Heart right ventricle (tissue), 16 donors: ENCODE results near the gene PPP1CA. TPM values are rescaled to one million over a fixed set of nuclear protein-coding genes. Genes with fewer than 3 reads are reported as not detected.

ENCODE experiments used
- ATAC-seq, 8 donors: fragments of 200-7000 bp; cut with Tn5 transposase; one replicate each; pipeline ENCODE4 v1.9.1; 2020; ENCODE audit warnings: mild to moderate bottlenecking in 8 of 8, moderate library complexity in 8 of 8, moderate number of reproducible peaks in 1 of 8
- DNase-seq, 2 donors: peaks; one replicate each; pipeline ENCODE4 v3.0.0-alpha.2; 2020
- H3K27ac ChIP-seq, 10 donors: fragments of 200-600 bp; sonication (generic) in 2 of 10; one replicate each; pipeline versions ENCODE4 v1.5.0 to v1.8.0; 2020 to 2022; ENCODE audit warnings: mild to moderate bottlenecking in 3 of 10
- H3K27me3 ChIP-seq, 7 donors: fragments of 200-600 bp; one replicate each; pipeline ENCODE4 v1.8.0; 2021 to 2022; ENCODE audit warnings: mild to moderate bottlenecking in 2 of 7
- H3K36me3 ChIP-seq, 9 donors: fragments of 200-600 bp; sonication (generic) in 1 of 9; one replicate each; pipeline versions ENCODE4 v1.5.0 to v1.8.0; 2020 to 2022; ENCODE audit warnings: mild to moderate bottlenecking in 2 of 9
- H3K4me1 ChIP-seq, 9 donors: fragments of 200-600 bp; sonication (generic) in 1 of 9; one replicate each; pipeline versions ENCODE4 v1.5.0 to v1.8.0; 2020 to 2022; ENCODE audit warnings: mild to moderate bottlenecking in 4 of 9
- H3K4me3 ChIP-seq, 10 donors: fragments of 200-600 bp; sonication (generic) in 2 of 10; one replicate each; pipeline versions ENCODE4 v1.5.0 to v1.8.0; 2020 to 2022; ENCODE audit warnings: mild to moderate bottlenecking in 7 of 10, moderate library complexity in 2 of 10
- H3K9me3 ChIP-seq, 11 donors: fragments of 200-600 bp in 10 of 11; sonication (generic) in 2 of 11; one replicate each; pipeline versions ENCODE4 v1.5.0 to v1.8.0; 2013 to 2022; ENCODE audit warnings: mild to moderate bottlenecking in 2 of 11, control low read depth in 1 of 11, moderate library complexity in 1 of 11
- WGBS, 2 donors: extraction: QIAGEN DNeasy Blood & Tissue Kit; methylation state at CpG; one replicate each; pipeline ENCODE4 v1.1.7; 2013; ENCODE audit warnings: inconsistent platforms in 1 of 2; 5-methylcytosine and 5-hydroxymethylcytosine counted together
- intact Hi-C, 10 donors: fragments of 100-400 bp; cut with DNase I; formaldehyde crosslinking; loops; one replicate each; pipeline versions ENCODE4 v1.11.1 to v1.14.2; 2022
- polyA plus RNA-seq, 2 donors: library from polyadenylated mRNA; stranded (reverse); fragments of 200-250 nt; gene quantifications; one replicate each; pipeline ENCODE4 v1.2.3, GENCODE V29; 2013
- total RNA-seq, 10 donors: library from RNA; stranded (reverse); fragmentation: NEBNext Ultra II Directional in 3 of 10; extraction: Animal tissue kit (Norgen Biotek cat#: 25700) in 3 of 10; gene quantifications; one replicate each; pipeline versions ENCODE4 v1.2.1 to v1.2.4, GENCODE V29; 2021 to 2023
- TF ChIP-seq, protein P1 (sequence below), 9 donors: fragments of 200-600 bp; sonication (generic) in 2 of 9; IDR thresholded peaks; one replicate each; pipeline versions ENCODE4 v1.5.0 to v1.8.0; 2021 to 2022; ENCODE audit warnings: antibody characterized with exemption in 9 of 9, mild to moderate bottlenecking in 5 of 9, moderate library complexity in 1 of 9
- donor health status: Arrhythmogenic right ventricular cardiomyopathy.
- donor health status: ischemic (EF 13 %, LVEDD 7.1; RV severe dilation, severe dysfunction).
- donor health status: healthy with polysubstance abuse.
- donor health status: DM: no; HTN: yes; CAD: no.
- donor health status: DM: no; HTN: no; CAD: no.
- donor health status: ischemic (EF 25% LVEDD 6.9; RV normal size, moderate dysfunction).
- donor health status: ischemic (EF 25% LVEDD 5.7; RV mildly dilated, moderate dysfunction).
- donor health status: healthy.
- donor health status: DM: yes; HTN: yes; CAD: no.
- donor health status: Ischemic cardiomyopathy.
- donor health status: ischemic (EF 35%, LVEDD 5.7; RV mildly dilated, moderate dysfunction).
- donor health status: nonischemic (EF 11% LVEDD 7.7; RV severe dilation, severe dysfunction).
- donor health status: DM: yes; HTN: yes; CAD: no.
- donor health status: PGD.
- donor health status: ischemic (EF 29% LVEDD 5.4; RV normal size, mild dysfunction).
- donor health status: nonischemic (EF 23%, LVEDD 6.1; RV moderate dilation, normal function).

Gene PPP1CA
- total and polyA plus RNA-seq, 12 donors: 80.2 to 186 (median 103) TPM

DNA sequence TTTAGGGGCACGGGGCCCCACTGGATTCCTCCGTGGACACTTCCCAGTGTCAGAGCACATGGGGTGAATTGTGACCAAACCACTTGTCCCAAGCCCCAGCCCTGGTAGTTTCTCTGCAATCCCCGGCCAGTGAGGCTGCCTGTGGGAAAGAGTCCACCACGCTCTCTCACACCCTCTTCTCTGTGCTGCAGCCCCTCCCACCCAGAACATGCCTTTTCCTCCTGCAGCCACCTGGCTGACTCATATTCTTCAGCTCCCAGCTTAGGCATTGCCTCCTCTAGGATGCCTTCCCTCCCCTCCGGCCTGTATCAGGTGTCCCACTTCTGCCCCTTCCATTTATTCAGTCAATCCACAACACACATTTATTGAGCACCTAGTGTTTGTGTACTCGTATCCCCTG lies 21.2 kb upstream of the PPP1CA start:
- H3K36me3 ChIP-seq: no peaks in the 10 kb centered on the region
- WGBS, 2 donors: 74 to 75% methylated on average over 6 of the region's 6 CpGs
- TF ChIP-seq, protein P1, sequence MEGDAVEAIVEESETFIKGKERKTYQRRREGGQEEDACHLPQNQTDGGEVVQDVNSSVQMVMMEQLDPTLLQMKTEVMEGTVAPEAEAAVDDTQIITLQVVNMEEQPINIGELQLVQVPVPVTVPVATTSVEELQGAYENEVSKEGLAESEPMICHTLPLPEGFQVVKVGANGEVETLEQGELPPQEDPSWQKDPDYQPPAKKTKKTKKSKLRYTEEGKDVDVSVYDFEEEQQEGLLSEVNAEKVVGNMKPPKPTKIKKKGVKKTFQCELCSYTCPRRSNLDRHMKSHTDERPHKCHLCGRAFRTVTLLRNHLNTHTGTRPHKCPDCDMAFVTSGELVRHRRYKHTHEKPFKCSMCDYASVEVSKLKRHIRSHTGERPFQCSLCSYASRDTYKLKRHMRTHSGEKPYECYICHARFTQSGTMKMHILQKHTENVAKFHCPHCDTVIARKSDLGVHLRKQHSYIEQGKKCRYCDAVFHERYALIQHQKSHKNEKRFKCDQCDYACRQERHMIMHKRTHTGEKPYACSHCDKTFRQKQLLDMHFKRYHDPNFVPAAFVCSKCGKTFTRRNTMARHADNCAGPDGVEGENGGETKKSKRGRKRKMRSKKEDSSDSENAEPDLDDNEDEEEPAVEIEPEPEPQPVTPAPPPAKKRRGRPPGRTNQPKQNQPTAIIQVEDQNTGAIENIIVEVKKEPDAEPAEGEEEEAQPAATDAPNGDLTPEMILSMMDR (IDR thresholded peaks at IDR 0.05): no peak
- ATAC-seq (no peak), DNase-seq (no peak)
- H3K27me3 ChIP-seq: no peaks in the 10 kb centered on the region
- H3K27ac ChIP-seq: no peak overlapping the region
- intact Hi-C loops: loop anchor here in 1 of 10 donors (10.0 kb wide), 1 partner anchor 68 kb away; the partner anchor contains the start of gene POLD4
- H3K4me3 ChIP-seq: no peak overlapping the region
- H3K4me1 ChIP-seq: peaks cover 15 to 40% (median 33%) of the 10 kb centered on the region in 9 donors
- no peaks in the 10 kb centered on the region for H3K9me3 ChIP-seq

DNA sequence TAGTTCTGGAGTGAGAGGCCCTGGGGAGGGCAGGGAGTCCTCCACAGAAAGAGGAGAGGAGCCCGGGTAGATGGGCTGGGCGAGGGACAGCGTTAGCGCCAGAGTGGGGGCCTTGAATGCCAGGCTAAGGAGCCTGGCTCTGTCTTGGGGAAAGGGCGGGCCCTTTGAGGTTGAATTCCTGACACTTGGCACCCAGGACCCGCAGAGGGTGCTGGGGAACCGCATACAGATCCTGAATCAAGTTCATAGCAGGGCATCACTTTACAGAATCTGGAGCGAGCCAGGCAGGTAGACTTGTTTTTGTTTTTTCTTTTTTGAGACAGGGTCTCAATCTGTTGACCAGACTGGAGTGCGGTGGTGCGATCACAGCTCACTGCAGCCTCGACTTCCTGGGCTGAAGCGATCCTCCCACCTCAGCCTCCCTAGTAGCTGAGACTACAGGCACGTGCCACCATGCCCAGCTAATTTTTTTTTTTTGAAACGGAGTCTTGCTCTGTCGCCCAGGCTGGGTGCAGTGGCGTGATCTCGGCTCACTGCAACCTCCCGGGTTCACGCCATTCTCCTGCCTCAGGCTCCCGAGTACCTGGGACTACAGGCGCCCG lies 19.9 kb upstream of the PPP1CA start:
- TF ChIP-seq, protein P1 (IDR thresholded peaks at IDR 0.05): no peak
- 77% methylated on average over 22 of the region's 22 CpGs for WGBS, 2 donors
- Histone ChIP-seq H3K36me3 (no peaks in the 10 kb centered on the region), H3K27me3 (no peaks in the 10 kb centered on the region), H3K4me1 (peaks cover 16 to 46% (median 37%) of the 10 kb centered on the region in 9 donors), H3K4me3 (peak overlapping the region in 9 of 10 donors; percentile 48 to 62 (median 56)), H3K27ac (peak overlapping the region in 9 of 10 donors; percentile 80 to 98 (median 93)), H3K9me3 (no peaks in the 10 kb centered on the region)
- DNase-seq: no peak
- no peak for ATAC-seq
- intact Hi-C loops: loop anchor here in 1 of 10 donors (10.0 kb wide), 1 partner anchor 67 kb away; the partner anchor contains the start of gene POLD4

DNA sequence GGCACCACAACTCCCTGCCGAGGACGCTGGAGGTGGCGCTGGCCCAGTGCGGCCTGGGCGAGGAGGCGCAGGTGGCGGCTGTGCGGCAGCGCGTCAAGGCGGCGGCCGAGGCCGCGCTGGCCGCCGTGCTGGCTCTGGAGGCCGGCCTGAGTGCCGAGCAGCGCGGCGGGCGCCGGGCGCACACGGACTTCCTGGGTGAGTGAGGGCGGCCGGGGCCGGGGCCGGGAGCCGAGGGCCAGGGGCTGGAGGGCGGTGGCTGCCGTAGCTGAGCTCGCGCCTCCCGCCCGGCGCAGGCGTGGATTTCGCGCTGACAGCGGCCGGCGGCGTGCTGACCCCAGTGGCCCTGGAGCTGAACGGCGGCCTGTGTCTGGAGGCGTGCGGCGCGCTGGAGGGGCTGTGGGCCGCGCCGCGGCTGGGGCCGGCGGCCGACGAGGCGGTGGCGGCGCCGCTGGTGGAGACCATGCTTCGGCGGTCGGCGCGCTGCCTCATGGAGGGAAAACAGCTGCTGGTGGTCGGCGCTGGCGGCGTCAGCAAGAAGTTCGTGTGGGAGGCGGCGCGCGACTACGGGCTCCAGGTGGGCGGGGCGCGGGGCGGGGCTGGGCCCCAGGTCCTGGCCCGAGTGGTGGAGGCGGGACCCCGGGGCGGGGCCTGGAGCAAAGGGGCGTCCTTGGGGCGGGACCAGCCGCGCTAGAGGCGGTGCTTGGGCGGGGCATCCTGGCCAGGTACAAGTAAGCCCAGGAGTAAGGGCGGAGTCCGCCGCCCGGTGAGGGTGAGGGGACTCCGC lies 19.2 kb upstream of the PPP1CA start:
- 1% methylated on average over 66 to 97 of the region's 97 CpGs for WGBS, 2 donors
- ATAC-seq (peak; percentile 85 to 96 (median 92)), DNase-seq (peak; percentile 96 to 98)
- no peaks in the 10 kb centered on the region for H3K36me3 ChIP-seq
- peak overlapping the region; percentile 25 to 98 (median 92) for H3K27ac ChIP-seq
- peak overlapping the region in 9 of 10 donors; percentile 48 to 62 (median 56) for H3K4me3 ChIP-seq
- TF ChIP-seq, protein P1 (IDR thresholded peaks at IDR 0.05): peak in 1 of 9 donors; percentile 2
- H3K27me3 ChIP-seq: peaks cover 0 to 5% (median 0%) of the 10 kb centered on the region in 7 donors
- peaks cover 20 to 53% (median 44%) of the 10 kb centered on the region in 9 donors for H3K4me1 ChIP-seq
- intact Hi-C loops: loop anchor here in 1 of 10 donors (10.0 kb wide), 1 partner anchor 66 kb away; the partner anchor contains the start of gene POLD4
- no peaks in the 10 kb centered on the region for H3K9me3 ChIP-seq

DNA sequence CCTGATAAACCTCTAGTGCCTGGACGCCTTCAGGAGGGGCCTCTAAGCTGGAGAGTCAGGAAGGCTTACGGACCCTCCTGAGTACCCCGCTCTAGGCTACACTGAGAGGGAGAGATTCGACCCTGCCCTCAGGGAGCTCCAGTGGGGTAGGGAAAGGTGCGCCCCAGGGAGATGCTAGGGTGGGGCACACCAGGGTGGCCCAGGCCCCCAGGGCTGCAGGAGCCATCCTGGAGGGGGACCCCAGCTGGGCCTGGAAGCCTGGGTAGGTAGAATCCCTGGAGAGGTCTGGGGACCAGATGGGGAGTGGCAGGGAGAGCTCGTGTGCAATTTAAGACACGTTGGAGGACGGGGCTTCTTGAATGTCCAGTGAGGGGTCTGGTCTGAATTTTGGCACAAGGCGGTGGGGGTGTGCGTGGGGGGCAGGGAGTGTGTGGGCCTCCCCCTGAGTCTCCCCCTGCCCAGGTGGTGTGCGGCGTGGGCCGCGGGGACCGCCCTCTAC lies 18.5 kb upstream of the PPP1CA start:
- no peak for ATAC-seq
- no peak for DNase-seq
- Histone ChIP-seq H3K9me3 (no peaks in the 10 kb centered on the region), H3K27ac (peak overlapping the region; percentile 25 to 98 (median 92)), H3K4me1 (peaks cover 20 to 56% (median 48%) of the 10 kb centered on the region in 9 donors), H3K36me3 (no peaks in the 10 kb centered on the region), H3K4me3 (peak overlapping the region in 9 of 10 donors; percentile 48 to 62 (median 56)), H3K27me3 (peaks cover 0 to 12% (median 2%) of the 10 kb centered on the region in 7 donors)
- intact Hi-C loops: loop anchor here in 1 of 10 donors (10.0 kb wide), 1 partner anchor 65 kb away; the partner anchor contains the start of gene POLD4
- TF ChIP-seq, protein P1 (IDR thresholded peaks at IDR 0.05): no peak
- WGBS, 2 donors: 39 to 43% methylated on average over 15 of the region's 15 CpGs
